AG08395 (cell line): ENCODE data around the gene SSH3.

Experiments used
- DNase-seq: peaks from one replicate; pipeline ENCODE4 v3.0.0; 2012; ENCODE audit warnings: mixed read lengths, low spot score

SSH3 gene, protein sequence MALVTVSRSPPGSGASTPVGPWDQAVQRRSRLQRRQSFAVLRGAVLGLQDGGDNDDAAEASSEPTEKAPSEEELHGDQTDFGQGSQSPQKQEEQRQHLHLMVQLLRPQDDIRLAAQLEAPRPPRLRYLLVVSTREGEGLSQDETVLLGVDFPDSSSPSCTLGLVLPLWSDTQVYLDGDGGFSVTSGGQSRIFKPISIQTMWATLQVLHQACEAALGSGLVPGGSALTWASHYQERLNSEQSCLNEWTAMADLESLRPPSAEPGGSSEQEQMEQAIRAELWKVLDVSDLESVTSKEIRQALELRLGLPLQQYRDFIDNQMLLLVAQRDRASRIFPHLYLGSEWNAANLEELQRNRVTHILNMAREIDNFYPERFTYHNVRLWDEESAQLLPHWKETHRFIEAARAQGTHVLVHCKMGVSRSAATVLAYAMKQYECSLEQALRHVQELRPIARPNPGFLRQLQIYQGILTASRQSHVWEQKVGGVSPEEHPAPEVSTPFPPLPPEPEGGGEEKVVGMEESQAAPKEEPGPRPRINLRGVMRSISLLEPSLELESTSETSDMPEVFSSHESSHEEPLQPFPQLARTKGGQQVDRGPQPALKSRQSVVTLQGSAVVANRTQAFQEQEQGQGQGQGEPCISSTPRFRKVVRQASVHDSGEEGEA

GRCh38 chr11:67303132-67303834, at the start of gene SSH3:
SSH3 (plus strand) TSS chr11:67303530; CDS start chr11:67303626, 96 bp downstream.
- DNase-seq, result peak; percentile 73

DNA sequence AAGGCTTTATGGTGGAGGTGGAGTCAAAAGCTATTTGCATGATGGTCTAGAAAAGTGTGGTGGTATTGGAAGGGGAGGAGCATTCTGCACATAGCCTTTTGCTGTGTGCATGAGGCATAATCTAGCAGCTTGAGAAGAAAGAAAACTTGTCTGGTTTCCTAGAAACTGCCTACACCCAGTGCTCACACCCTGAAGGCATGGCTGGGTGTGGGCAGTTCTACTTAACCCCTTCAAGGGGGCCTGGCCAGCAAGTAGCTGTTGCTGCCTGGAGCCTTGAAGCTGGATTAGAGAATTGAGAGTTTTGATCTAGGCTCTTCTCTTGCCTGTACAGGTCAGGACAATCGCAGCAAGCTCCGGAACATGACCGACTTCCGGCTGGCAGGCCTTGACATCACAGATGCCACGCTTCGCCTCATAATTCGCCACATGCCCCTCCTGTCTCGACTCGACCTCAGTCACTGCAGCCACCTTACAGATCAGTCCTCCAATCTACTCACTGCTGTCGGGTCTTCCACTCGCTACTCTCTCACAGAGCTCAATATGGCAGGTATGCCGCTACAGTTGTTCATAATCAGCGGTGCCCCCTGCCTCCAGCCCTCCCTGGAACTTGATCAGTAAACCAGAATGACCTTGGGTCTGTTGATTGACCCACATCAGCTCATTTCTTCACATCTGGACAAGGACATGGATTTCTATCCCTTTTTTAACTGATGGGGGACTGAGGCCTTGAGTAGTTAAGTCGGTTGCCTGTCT, 49.3 kb upstream of the SSH3 start:
- no peak for DNase-seq

DNA sequence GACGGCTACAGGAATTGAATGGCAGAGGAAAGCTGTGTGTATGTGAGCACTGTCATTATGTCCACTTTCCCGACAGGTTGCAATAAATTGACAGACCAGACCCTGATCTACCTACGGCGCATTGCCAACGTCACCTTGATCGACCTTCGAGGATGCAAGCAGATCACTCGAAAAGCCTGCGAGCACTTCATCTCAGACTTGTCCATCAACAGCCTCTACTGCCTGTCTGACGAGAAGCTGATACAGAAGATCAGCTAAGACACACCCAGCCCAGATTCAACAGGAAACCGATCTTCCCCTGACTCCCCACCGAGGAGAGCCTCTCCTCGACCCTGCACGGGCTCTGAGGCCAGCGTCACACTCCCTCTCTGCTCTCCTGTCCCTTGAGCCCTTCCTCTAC, 48.5 kb upstream of the SSH3 start:
- DNase-seq, result no peak

- no peak for DNase-seq
Measured at GRCh38 chr11:67255353-67255752, 48.0 kb upstream of the SSH3 start.

DNA sequence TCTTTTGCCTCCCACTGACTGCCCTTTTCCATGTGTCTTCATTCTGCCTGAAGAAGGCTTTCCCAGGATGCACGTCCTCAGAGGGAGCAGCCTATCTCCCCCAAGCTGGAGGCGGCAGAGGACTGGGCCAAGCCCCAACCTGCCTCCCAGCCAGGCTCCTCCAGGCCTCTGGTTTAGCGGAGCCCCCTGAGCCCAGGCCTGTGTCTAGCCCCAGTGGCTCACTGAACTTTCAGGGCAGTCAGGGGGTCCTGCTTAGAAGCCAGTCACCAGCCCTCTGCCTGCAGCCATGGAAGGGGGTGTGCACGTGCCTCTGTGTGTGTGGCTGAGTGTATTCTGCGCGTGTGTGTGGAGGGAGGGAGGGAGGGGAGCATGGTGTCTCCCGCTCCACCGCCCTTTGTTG, 47.5 kb upstream of the SSH3 start:
- DNase-seq, result no peak

GRCh38 chr11:67256477-67257135, 46.7 kb upstream of the SSH3 start:
- DNase-seq, result no peak

- no peak for DNase-seq
Measured at GRCh38 chr11:67260406-67260805, 42.9 kb upstream of the SSH3 start.

DNA sequence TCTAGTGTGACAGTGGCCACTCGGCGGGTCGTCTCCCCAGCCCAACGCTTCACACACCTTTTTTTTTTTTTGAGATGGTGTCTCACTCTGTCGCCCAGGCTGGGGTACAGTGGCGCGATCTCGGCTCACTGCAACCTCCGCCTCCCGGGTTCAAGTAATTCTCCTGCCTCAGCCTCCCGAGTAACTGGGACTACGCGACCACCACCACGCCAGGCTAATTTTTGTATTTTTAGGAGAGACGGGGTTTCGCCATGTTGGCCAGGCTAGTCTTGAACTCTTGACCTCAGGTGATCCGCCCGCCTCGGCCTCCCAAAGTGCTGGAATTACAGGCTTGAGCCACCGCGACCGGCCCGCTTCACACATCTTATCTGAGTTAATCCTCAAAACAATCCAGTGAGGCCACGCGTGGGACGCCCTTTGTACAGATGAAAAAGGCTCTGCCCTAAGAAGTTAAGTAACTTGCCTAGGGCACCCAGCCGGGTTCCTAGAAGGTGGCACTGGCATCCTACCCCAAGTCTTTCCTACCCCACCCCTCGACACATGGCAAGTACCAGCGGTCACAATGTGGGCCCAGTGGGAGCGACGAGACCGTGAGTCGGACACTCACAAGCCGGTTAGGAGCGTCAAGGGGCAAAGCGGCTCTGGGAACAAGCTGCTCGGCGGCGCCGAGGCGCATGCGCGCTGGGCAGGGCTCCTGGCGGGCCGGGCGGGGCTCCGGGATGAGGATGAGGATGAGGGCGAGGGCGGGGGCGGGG, 42.3 kb upstream of the SSH3 start:
- peak; percentile 88 for DNase-seq

DNA sequence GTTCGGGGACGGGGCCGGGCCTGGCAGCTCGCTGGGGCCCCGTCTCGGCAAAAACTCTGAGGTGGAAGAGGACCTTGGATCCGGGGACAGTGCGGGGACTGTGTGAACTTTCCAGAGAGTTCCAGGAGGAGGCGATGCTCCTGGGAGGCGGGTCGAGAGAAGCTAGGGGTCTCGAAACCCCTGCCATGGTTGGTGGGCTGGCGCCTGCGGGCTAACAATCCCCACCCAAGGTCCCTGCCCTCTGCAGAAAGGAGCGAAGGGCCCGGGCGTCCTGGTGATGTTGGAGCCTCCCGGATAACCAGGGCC, 41.7 kb upstream of the SSH3 start:
- DNase-seq, result no peak

DNA sequence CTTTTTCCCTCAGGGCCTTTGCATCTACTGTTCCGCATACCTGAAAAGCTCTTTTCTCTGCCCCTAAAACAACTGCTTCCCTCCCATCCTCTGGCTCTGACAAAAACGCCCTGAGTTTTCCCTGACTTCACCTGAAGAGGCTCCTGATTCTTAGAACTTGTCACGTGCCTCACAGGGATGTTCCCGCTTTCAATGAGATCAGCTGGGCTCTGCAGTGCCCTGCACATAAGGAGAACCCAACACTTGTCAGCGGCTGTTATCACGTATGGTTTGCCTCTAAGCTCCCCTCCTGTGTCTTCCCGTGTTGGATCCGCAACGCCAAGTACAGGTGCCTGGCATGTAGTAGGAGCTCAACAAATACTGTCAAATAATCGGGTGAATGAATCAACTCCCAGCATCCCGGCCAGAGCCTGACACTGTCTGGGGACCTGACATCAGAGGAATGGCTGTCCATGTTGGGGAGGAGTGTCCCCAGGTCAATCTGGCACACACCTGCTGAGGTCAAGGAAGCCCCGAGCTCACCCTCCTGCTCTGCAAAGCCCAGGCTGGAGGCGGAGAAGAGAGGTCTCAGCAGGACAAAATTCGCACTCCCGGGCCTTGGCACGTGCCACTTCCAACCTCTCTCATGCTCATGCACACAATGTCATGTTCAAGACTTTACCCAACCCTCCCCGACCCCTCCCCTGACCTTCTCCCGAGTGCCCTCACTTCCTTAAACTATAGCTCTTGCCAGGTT, 41.2 kb upstream of the SSH3 start:
- no peak for DNase-seq

GRCh38 chr11:67262731-67263675, 40.3 kb upstream of the SSH3 start:
- DNase-seq, result peak; percentile 92

- DNase-seq, result no peak
Measured at GRCh38 chr11:67264260-67264659, 39.1 kb upstream of the SSH3 start.

- no peak for DNase-seq
Measured at GRCh38 chr11:67264877-67265632, 38.3 kb upstream of the SSH3 start.

- DNase-seq, result peak; percentile 89
Measured at GRCh38 chr11:67265633-67266448, 37.5 kb upstream of the SSH3 start.

DNA sequence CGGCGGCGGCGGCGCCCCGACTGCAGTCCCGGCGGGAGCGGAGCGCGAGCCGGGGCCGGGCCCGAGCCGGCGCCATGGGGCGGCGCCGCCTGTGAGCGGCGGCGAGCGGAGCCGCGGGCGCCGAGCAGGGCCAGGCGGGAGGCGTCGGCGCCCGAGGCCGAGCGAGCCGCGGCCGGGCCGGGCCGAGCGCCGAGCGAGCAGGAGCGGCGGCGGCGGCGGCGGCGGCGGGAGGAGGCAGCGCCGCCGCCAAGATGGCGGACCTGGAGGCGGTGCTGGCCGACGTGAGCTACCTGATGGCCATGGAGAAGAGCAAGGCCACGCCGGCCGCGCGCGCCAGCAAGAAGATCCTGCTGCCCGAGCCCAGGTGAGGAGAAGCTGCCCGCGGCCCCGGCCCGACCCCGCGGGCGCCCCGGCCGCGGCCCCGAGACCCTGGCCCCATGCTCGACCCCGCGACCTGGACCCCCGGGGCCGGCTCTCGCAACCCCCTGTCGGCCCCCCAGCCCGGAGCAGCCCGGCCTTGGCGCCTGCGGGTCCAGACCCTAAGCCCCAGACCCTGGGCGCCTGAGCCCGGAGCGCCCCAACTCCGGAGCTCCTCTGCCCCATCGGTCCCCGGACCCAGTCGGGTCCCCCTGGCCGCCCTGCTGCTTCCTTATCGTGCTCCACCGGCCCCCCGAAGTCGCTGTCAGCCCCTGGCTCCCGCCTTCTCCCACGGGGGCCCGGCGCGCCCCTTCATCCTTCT, 36.7 kb upstream of the SSH3 start, which contains the start of gene GRK2:
Gene GRK2 (plus strand): TSS at position 25 of the 739 bp plus-strand sequence. CDS start 227 bp downstream, at position 252.
- peak; percentile 58 for DNase-seq

DNA sequence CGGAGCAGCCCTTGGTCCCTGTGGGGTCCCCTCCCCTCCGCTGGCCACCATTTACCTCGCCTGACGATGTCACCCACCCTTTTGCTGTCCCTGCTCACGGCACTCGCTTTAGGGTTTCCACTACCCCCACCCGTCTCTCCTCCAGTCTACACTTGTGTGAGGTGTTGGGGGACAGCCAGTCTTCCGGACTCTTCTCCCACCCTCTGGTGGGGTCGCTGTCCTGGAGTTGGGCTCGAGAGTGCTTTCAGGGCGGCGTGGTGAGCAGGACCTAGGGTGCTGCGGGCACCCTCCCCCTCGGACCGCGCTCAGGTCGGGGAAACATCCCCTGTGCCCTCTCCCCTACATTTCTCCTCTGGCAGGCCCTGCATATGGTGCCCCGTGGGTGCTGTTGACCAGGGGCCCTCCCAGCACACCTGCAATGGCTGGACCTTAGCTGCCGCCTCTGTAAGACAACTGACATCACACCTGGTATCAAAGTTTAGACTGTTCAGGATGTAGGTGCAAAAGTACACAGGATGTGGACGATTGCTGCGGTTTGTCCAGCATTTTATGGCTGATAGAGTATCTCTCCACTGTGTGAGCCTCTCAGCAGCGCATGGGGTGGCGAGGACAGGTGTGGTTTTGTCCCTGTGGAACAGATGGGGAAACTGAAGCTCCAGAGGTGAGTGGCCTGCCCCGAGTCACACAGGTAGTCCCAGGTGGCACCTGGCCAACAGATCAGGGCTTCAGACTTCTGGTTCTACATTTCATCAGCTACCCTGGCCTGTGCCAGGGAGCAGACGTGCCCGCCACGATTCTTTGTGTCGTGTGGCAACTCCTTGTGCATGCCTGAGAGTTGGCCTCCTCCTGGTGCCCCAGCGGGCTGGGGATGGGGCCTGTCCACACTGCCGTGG, 35.9 kb upstream of the SSH3 start:
- no peak for DNase-seq
